GM23338 (cell line): ENCODE results near the gene TRAK1. TPM values are rescaled to one million over a fixed set of nuclear protein-coding genes. Genes with fewer than 3 reads are reported as not detected.

Experiments used
- ATAC-seq: fragments of 200-7000 bp; cut with Tn5 transposase; 3 replicates; pipeline ENCODE4 v1.9.1; 2020
- DNase-seq: peaks from one replicate; pipeline ENCODE4 v3.0.0-alpha.2; 2015; ENCODE audit warnings: low spot score
- H2AFZ ChIP-seq: fragments of 200-600 bp; sonication (generic); 2 replicates; pipeline ENCODE4 v1.8.0; 2016; ENCODE audit warnings: antibody characterized with exemption, mild to moderate bottlenecking, moderate library complexity
- H3F3A ChIP-seq: fragments of 200-600 bp; sonication (generic); replicated peaks from 2 replicates; pipeline ENCODE4 v1.8.0; 2017; ENCODE audit warnings: antibody characterized with exemption, mixed run types, low read depth
- H3K27ac ChIP-seq: fragments of 200-600 bp; sonication (generic); 2 replicates; pipeline ENCODE4 v1.6.1; 2016; ENCODE audit warnings: low read depth
- H3K27me3 ChIP-seq: fragments of 200-600 bp; sonication (generic); 2 replicates; pipeline ENCODE4 v1.8.0; 2016; ENCODE audit warnings: mild to moderate bottlenecking, mixed run types, moderate library complexity; ENCODE audit not compliant: insufficient read depth
- H3K36me3 ChIP-seq: fragments of 200-600 bp; sonication (generic); 2 replicates; pipeline ENCODE4 v1.8.0; 2016; ENCODE audit warnings: mild to moderate bottlenecking; ENCODE audit not compliant: insufficient read depth
- H3K4me1 ChIP-seq: fragments of 200-600 bp; sonication (generic); 2 replicates; pipeline ENCODE4 v1.8.0; 2016; ENCODE audit warnings: mild to moderate bottlenecking, moderate library complexity; ENCODE audit not compliant: insufficient read depth
- H3K4me2 ChIP-seq: fragments of 200-600 bp; sonication (generic); 2 replicates; pipeline ENCODE4 v1.7.1; 2017; ENCODE audit warnings: mixed run types
- H3K4me3 ChIP-seq: fragments of 200-600 bp; sonication (generic); 2 replicates; pipeline ENCODE4 v1.6.1; 2016; ENCODE audit warnings: mixed run types
- H3K79me2 ChIP-seq: fragments of 200-600 bp; sonication (generic); replicated peaks from 2 replicates; pipeline ENCODE4 v1.8.0; 2017; ENCODE audit warnings: mild to moderate bottlenecking; ENCODE audit not compliant: insufficient read depth
- H3K9me2 ChIP-seq: fragments of 200-600 bp; sonication (generic); 2 replicates; pipeline ENCODE4 v1.8.0; 2017; ENCODE audit not compliant: insufficient read depth
- H4K20me1 ChIP-seq: fragments of 200-600 bp; sonication (generic); replicated peaks from 2 replicates; pipeline ENCODE4 v1.8.0; 2017; ENCODE audit warnings: mild to moderate bottlenecking; ENCODE audit not compliant: insufficient read depth
- H3K27ac Mint-ChIP-seq: 2 replicates; pipeline ENCODE4 v1.8.0; 2020; ENCODE audit warnings: inconsistent platforms, mild to moderate bottlenecking, moderate library complexity, mixed read lengths
- H3K27me3 Mint-ChIP-seq: 3 replicates; pipeline ENCODE4 v1.8.0; 2022; ENCODE audit warnings: low read depth, mild to moderate bottlenecking, moderate library complexity, mixed read lengths, inconsistent platforms; ENCODE audit not compliant: insufficient read depth, poor library complexity
- H3K36me3 Mint-ChIP-seq: 3 replicates; pipeline ENCODE4 v1.8.0; 2021; ENCODE audit warnings: low read depth, mild to moderate bottlenecking, inconsistent platforms, moderate library complexity, mixed read lengths
- H3K4me1 Mint-ChIP-seq: 3 replicates; pipeline ENCODE4 v1.8.0; 2020; ENCODE audit warnings: mild to moderate bottlenecking, inconsistent platforms, mixed read lengths
- H3K4me3 Mint-ChIP-seq: 3 replicates; pipeline ENCODE4 v1.8.0; 2021; ENCODE audit warnings: moderate library complexity, mild to moderate bottlenecking, inconsistent platforms, mixed read lengths
- H3K9me3 Mint-ChIP-seq: 3 replicates; pipeline ENCODE4 v1.8.0; 2020; ENCODE audit warnings: moderate library complexity, mild to moderate bottlenecking, inconsistent platforms, mixed read lengths
- CTCF ChIP-seq, 2 experiments: fragments of 200-600 bp in 1 of 2; sonication (generic) in 1 of 2; conservative IDR thresholded peaks; 2 replicates each; pipeline versions ENCODE4 v1.5.1 to v1.6.1; 2016 to 2017; ENCODE audit warnings: antibody characterized with exemption in 2 of 2, low read depth in 2 of 2, mild to moderate bottlenecking in 2 of 2, moderate library complexity in 1 of 2
- EZH2phosphoT487 ChIP-seq: fragments of 200-600 bp; sonication (generic); IDR thresholded peaks from one replicate; pipeline ENCODE4 v1.8.1; 2018; ENCODE audit warnings: antibody characterized with exemption; ENCODE audit not compliant: unreplicated experiment
- STAT1 ChIP-seq: IDR thresholded peaks from one replicate; pipeline ENCODE4 v1.6.1; 2016; ENCODE audit warnings: antibody characterized with exemption; ENCODE audit not compliant: unreplicated experiment
- polyA plus RNA-seq: library from polyadenylated mRNA; unstranded; fragments of >200 nt; fragmentation: Nextera tagmentation; extraction: Ambion mirVana; gene quantifications from 2 replicates; pipeline ENCODE4 v1.2.1, GENCODE V29; 2016
- total RNA-seq: library from RNA; depleted of rRNA; stranded (reverse); fragments of >200 nt; shearing (Covaris generic); gene quantifications from 2 replicates; pipeline ENCODE4 v1.2.3, GENCODE V29; 2014

Gene TRAK1
- total and polyA plus RNA-seq, 2 experiments from 2014 or later, result 13.4 to 47.4 TPM

- peaks cover 4% of the 10 kb centered on the region for H3K79me2 ChIP-seq
- no peak overlapping the region for H2AFZ ChIP-seq
- H3K36me3 Mint-ChIP-seq, result no peaks in the 10 kb centered on the region
- no peaks in the 10 kb centered on the region for H3K9me2 ChIP-seq
- TF ChIP-seq EZH2phosphoT487 (no peak), CTCF (conservative IDR thresholded peaks at IDR 0.05; ENCODE audit: low read depth in 2 of 2) (peak; percentile 66 to 79)
- no peak overlapping the region for H3K4me3 ChIP-seq
- H3K4me1 Mint-ChIP-seq, result peaks cover 23% of the 10 kb centered on the region
- peaks cover 3% of the 10 kb centered on the region for H3K27me3 Mint-ChIP-seq
- H3F3A ChIP-seq, result no peaks in the 10 kb centered on the region
- no peaks in the 10 kb centered on the region for H3K36me3 ChIP-seq
- H3K4me3 Mint-ChIP-seq, result no peak overlapping the region
- H3K4me2 ChIP-seq, result no peak overlapping the region
- H3K9me3 Mint-ChIP-seq, result no peaks in the 10 kb centered on the region
- H4K20me1 ChIP-seq, result 0 out of 2 replicates have a peak, but pooled peaks cover 3% of the 10 kb centered on the region
- no peak overlapping the region for H3K27ac ChIP-seq
- peaks cover 3% of the 10 kb centered on the region; the same call in 1 of the 2 replicates for H3K4me1 ChIP-seq
- H3K27me3 ChIP-seq, result no peaks in the 10 kb centered on the region
- DNase-seq (peak; percentile 79), ATAC-seq (peak; percentile 75)
- H3K27ac Mint-ChIP-seq, result no peak overlapping the region
These were observed 26.2 kb downstream of the TRAK1 start for GRCh38 chr3:42117175-42118008.

GRCh38 chr3:42118762-42119361, 27.7 kb downstream of the TRAK1 start:
- H3K4me1 ChIP-seq, result peaks cover 12% of the 10 kb centered on the region; the same call in 1 of the 2 replicates
- 0 out of 2 replicates have a peak, but pooled peaks cover 3% of the 10 kb centered on the region for H4K20me1 ChIP-seq
- Mint-ChIP-seq H3K27me3 (peaks cover 1% of the 10 kb centered on the region), H3K4me1 (peaks cover 36% of the 10 kb centered on the region), H3K36me3 (no peaks in the 10 kb centered on the region; the same call in 2 of the 3 replicates), H3K27ac (peak overlapping the region; percentile 27; the same call in 1 of the 2 replicates), H3K4me3 (no peak overlapping the region), H3K9me3 (no peaks in the 10 kb centered on the region)
- no peaks in the 10 kb centered on the region for H3K36me3 ChIP-seq
- no peak overlapping the region for H3K27ac ChIP-seq
- H3K4me2 ChIP-seq, result no peak overlapping the region
- no peak overlapping the region for H3K4me3 ChIP-seq
- DNase-seq (peak; percentile 80), ATAC-seq (peak; percentile 88)
- peaks cover 4% of the 10 kb centered on the region for H3K79me2 ChIP-seq
- no peaks in the 10 kb centered on the region for H3K27me3 ChIP-seq
- no peaks in the 10 kb centered on the region for H3K9me2 ChIP-seq
- no peaks in the 10 kb centered on the region for H3F3A ChIP-seq
- no peak overlapping the region for H2AFZ ChIP-seq
- no peak for TF ChIP-seq STAT1
- TF ChIP-seq CTCF (conservative IDR thresholded peaks at IDR 0.05; ENCODE audit: low read depth in 2 of 2), result peak; percentile 66 to 96
